Brain pericyte (primary cell): ENCODE results near the gene SRSF5.

ENCODE experiments used
- DNase-seq: peaks from one replicate; pipeline ENCODE4 v3.0.0-alpha.2; 2012; ENCODE audit warnings: low read depth, low spot score

Gene SRSF5

GRCh38 chr14:69770559-69770958 is 3.6 kb downstream of the SRSF5 start:
- DNase-seq = no peak

- no peak for DNase-seq
These were observed 4.2 kb downstream of the SRSF5 start for GRCh38 chr14:69771136-69771535.

DNA sequence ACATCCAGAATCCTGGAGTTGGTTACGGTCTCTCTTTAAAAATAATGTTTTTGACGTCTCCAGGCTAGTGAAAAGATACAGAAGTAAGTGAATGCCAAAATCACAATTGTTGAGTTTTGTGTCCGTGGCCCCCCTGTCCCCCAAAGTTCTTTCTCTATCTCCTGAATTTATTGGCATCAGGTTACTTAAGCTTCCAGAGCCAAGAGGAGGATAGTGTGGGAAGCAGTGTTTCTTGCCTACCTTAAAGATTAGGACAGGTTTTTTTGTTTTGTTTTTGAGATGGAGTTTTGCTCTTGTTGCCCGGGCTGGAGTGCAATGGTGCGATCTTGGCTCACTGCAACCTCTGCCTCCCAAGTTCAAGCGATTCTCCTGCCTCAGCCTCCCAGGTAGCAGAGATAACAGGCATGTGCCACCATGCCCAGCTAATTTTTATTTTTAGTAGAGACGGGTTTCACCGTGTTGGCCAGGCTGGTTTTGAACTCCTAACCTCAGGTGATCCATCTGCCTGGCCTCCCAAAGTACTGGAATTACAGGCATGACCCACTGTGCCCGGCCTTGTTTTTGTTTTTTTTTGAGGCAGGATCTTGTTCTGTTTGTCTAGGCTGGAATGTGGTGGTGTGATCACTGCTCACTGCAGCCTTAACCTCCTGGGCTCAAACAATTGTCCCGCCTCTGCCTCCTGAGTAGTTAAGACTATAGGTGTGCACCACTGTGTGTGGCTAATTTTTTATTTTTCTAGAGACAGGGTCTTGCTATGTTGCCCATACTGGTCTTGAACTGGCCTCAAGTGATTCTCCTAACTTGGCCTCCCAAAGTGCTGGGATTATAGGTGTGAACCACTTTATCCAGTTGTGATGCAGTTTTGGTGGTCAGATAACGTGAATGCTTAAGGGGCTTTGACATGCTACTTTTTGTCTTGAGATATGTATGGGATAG is 5.4 kb downstream of the SRSF5 start:
- no peak for DNase-seq

GRCh38 chr14:69773571-69774276 is 6.8 kb downstream of the SRSF5 start:
- DNase-seq = no peak

DNA sequence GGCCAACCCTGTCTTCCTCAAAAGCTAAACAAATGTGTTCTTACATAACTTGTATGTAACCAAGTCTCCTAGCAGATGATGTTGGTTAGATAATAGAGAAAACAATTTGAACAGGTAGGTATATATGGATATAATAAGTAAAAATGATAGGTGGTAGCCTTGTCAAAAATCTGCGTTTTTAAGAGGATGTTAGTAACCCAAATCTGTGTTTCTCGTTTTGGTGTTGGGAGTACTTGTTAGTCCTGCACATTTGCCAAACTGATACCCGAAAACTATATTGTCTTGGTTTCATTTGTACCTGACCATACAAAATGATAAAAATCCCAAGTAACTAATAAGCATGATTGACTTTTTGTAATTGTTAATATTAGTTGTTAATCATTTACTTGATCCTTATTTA is 8.1 kb downstream of the SRSF5 start:
- no peak for DNase-seq

GRCh38 chr14:69776875-69777453 is 10.0 kb downstream of the SRSF5 start:
- DNase-seq = no peak

DNA sequence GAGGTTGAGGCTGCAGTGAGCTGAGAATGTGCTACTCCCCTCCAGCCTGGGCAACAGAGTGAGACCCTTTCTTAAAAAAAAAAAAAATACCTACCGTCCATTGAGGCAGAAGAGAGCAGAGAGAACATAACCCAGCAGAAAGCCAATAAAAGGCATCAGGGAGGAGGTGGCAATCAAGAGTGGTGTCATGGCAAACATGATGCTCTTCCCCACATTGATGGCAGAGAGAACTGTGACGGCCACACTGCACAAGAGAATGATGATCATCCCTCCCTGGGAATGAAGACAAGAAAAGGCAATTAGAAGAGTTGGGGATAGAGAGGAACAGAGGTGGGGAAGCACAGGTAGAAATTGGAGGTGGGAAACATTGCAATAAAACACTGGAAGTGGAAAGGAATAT is 12.1 kb downstream of the SRSF5 start:
- no peak for DNase-seq

DNA sequence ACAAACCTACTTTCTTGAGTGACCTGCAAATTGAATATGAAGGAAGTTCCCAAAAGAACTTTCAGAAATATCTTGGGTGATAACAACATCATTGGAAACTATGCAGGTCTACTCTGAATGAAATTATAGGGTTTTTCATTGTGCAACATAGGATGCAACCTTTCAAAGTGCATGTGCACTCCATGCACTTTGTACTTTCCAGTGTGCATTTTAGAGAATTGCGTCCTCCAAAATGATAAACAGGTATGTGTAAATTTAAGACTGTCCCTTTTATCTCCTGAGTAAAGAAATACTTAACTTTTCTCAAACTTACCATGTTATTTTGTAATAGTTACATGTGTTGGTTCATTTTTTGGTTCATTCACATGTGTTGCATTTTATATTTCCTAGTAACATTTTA is 13.2 kb downstream of the SRSF5 start:
- no peak for DNase-seq

GRCh38 chr14:69780952-69781351 is 14.0 kb downstream of the SRSF5 start:
- DNase-seq = no peak

- DNase-seq = no peak
These were observed 18.0 kb downstream of the SRSF5 start for GRCh38 chr14:69784942-69785341.

DNA sequence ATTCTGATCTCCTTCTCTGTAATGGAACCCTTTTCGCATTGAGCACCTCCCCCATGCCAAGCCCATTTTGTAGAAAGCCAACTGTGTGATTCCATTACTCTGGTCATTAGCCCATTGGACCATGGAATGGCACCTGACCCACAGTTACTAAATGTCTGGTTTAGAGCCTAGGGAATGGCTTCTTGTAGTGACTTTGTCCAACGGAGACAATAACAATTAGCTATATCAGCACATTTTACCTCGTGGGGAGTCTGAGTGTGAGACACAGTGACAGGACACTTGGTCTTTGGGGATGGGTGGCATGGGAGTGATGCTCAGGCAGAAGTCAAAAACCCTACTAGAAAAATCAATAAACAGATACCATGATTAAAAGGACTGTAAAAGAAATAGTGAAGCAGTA is 19.7 kb downstream of the SRSF5 start:
- DNase-seq = no peak

GRCh38 chr14:69789118-69789640 is 22.2 kb downstream of the SRSF5 start:
- DNase-seq = no peak

- no peak for DNase-seq
These were observed 26.0 kb downstream of the SRSF5 start for GRCh38 chr14:69792887-69793421.

DNA sequence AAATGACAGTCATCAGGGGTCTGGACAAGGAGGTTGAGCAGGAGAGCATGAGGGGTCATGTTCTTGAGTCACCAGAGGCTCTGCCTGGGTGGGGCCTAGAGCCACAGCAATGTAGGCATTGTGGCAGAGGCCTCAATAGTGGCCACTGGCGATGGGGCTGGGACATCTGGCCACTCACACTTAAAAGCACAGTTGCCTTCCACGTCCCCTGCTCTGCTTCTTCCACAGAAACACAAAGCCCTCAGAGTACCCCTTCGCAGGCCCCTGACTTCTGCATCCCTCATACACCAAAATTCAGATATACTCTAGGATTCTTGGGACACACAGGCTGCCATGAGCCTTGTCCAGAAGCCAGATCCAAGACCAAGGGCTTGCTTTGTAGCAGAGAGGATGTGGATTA is 27.8 kb downstream of the SRSF5 start:
- no peak for DNase-seq

GRCh38 chr14:69795691-69796090 is 28.7 kb downstream of the SRSF5 start:
- no peak for DNase-seq

- no peak for DNase-seq
These were observed 30.0 kb downstream of the SRSF5 start, which contains the start of gene SLC10A1 for GRCh38 chr14:69796797-69797500. SLC10A1 (minus strand) TSS chr14:69797241; CDS start chr14:69797155, 86 bp downstream.

DNA sequence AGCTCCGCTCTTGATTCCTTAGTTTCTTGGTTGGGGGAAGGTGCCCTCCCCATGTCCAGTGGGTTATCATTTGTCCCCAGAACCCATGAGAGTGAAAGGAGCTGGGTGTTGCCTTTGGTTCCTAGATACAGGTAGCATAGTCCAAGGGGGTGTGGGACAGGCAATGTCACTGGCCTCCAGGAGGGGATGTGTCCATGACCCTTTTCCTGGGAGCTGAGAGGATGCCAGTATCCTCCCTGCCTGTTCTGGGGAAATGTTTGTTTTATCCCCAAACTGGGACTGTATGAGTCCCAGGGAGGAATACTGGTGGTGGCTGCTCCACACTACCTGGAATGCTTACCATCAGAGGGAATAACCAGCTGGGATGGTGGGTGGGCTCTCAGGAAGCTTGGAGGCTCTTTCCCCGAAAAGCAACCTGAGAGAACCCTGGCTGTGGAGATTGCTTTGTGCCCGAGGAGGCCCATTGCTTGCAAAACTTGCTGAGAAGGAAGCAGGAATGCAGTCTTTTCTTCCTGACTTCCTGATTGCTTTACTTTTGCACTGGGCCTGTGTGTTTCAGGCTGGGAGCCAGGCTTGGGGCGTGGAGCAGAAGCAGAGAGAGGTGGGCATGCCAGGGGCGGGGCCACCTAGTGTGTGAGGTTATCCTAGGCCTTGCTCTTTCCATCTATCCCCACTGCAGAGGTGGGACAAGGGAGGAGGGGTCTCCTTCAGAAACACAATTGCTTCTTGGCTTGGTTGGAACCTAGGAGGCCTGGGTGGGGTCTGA is 30.8 kb downstream of the SRSF5 start:
- DNase-seq = no peak

DNA sequence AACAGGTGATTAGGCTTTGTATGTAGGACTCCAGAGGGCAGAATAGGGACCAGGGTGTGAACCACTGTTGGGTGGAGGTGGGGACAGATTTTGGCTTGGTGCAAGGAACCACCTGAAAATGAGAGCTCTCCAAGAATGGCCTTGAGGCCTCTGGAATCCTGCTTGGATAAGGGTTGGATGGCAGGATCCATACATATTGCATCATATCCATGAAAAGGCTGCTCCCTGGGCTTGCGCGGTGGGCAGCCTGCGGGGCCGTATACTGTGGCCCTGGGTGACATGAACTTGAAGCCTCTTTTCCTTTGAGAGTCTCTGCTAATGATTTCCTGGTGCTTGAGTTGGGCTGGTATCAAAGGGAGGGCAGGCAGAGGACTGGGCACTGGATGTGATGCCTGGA is 31.4 kb downstream of the SRSF5 start:
- no peak for DNase-seq

DNA sequence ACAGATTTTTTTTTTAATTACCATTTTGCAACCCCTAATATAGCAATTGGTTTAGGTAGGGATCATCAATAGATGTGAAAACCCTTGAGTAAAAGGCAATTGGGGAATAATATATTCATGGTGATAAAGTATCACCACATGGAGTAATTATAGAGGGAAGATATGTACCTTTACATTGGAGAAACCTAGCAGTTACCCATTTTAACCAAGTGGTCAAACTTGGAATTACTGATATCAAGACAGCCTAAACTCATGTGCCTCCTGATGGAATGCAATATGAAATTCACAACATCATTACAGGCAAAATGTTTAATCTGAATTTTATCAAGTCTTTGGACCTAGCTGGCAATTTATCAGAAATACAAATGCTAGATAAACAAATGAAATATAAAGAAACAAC is 36.8 kb downstream of the SRSF5 start:
- no peak for DNase-seq

DNA sequence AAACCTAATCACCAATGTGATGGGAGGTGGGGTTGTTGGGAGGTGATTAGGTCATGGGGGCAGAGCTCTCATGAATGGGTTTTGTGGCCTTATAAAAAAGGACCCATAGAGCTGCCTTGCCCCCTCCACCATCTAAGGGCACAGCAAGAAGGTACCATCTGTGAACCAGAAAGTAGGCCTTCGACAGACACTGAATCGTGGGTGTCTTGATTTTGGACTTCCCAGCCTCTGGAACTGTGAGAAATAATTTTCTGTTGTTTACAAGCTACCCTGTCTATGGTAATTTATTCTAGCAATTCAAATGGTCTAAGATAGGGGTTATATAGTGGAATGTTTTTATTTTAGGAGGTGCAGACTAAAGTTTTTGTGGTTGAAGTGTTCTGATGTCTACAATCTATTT is 38.0 kb downstream of the SRSF5 start:
- no peak for DNase-seq

DNA sequence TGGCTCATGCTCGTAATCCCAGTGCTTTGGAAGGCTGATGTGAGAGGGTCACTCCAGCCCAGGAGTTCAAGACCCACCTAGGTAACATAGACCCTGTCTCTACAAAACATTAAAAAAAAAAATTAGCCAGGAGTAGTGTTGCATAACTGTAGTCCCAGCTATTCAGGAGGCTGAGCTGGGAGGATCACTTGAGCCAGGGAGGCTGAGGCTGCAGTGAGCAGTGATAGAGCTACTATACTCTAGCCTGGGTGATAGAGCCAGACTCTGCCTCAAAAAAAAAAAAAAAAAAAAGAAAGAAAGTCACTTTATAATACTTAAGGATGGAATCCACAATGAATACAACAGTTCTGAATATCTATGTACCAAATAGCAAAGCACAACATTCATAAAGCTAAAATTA is 40.2 kb downstream of the SRSF5 start:
- DNase-seq = no peak
